ENCODE results near the gene CBY2. TPM values are rescaled to one million over a fixed set of nuclear protein-coding genes. Genes with fewer than 3 reads are reported as not detected.

The CBY2 gene
- total RNA-seq, 1 experiment from 2014 or later: not detected

- no peak overlapping the region for H3K27ac ChIP-seq (ENCODE audit: low read depth, low read length)
- H3K9me2 ChIP-seq (ENCODE audit: insufficient read depth): no peaks in the 10 kb centered on the region
- ChIA-PET CTCF (no interaction called here), POLR2A (no interaction called here), RAD21 (ENCODE audit: low non-redundant PET in 1 of 2, low total read pairs in 2 of 2, uncharacterized antibody in 2 of 2, unreplicated experiment in 2 of 2) (no interaction called here)
- H2AFZ ChIP-seq (ENCODE audit: low read depth, low read length, poor library complexity, severe bottlenecking): no peak overlapping the region
- intact Hi-C loops (cut with micrococcal nuclease): no loop called here
- no peak overlapping the region for H3K9ac ChIP-seq (ENCODE audit: low read length)
- no peak overlapping the region for H3K4me2 ChIP-seq (ENCODE audit: low read length)
- no peak for DNase-seq (ENCODE audit: low read depth, low spot score)
- peaks cover 28% of the 10 kb centered on the region; the same call in 1 of the 2 replicates for H3K27me3 ChIP-seq (ENCODE audit: insufficient read depth, low read length)
- no peaks in the 10 kb centered on the region for H3K79me2 ChIP-seq (ENCODE audit: insufficient read depth, low read length)
- no peaks in the 10 kb centered on the region for H3K4me1 ChIP-seq (ENCODE audit: control insufficient read depth in 1 of 2, insufficient read depth in 2 of 2, low read length in 2 of 2)
- no peaks in the 10 kb centered on the region for H4K20me1 ChIP-seq (ENCODE audit: insufficient read depth)
- no peaks in the 10 kb centered on the region for H3K36me3 ChIP-seq (ENCODE audit: control insufficient read depth in 1 of 2, insufficient read depth in 2 of 2, low read length in 2 of 2)
- H3K4me3 ChIP-seq (replicated peaks in 1 of 2; ENCODE audit: low read depth in 1 of 2, low read length in 2 of 2): no peak overlapping the region
- no peaks in the 10 kb centered on the region for H3K9me3 ChIP-seq (ENCODE audit: control insufficient read depth in 1 of 2, insufficient read depth in 1 of 2, low read depth in 1 of 2, low read length in 2 of 2)
- no TSS peak for BruUV-seq (replicated peaks)
- no peak for ATAC-seq
- TF ChIP-seq SIN3A (IDR thresholded peaks at IDR 0.05; ENCODE audit: low read depth) (no peak), POLR2A (IDR thresholded peaks at IDR 0.05; ENCODE audit: borderline replicate concordance, extremely low read depth, insufficient read depth, insufficient read length) (no peak), ZBTB33 (IDR thresholded peaks at IDR 0.05; ENCODE audit: extremely low read depth, insufficient replicate concordance, low read length) (no peak), POLR2AphosphoS5 (IDR thresholded peaks at IDR 0.05; ENCODE audit: low read depth, low read length) (no peak), ZNF274 (IDR thresholded peaks at IDR 0.05; ENCODE audit: low read depth, low read length) (no peak), EZH2 (IDR thresholded peaks at IDR 0.05) (no peak)
Measured at GRCh38 chr13:45763419-45763818, 61.3 kb downstream of the CBY2 start.

Other genes starting within 250 kb of the CBY2 start
- gene COG3, start 237.4 kb upstream of the CBY2 start, total RNA-seq (2021; ENCODE audit: unreplicated experiment): 17.6 TPM
- not detected for gene ERICH6B, start 86.6 kb upstream of the CBY2 start, total RNA-seq (2021; ENCODE audit: unreplicated experiment)
- gene SIAH3, start 149.4 kb downstream of the CBY2 start, total RNA-seq (2021; ENCODE audit: unreplicated experiment): not detected

Measured in HCT116 (cell line).